ENCODE data around the gene RALA. TPM values are rescaled to one million over a fixed set of nuclear protein-coding genes. Genes with fewer than 3 reads are reported as not detected.
A peak's percentile ranks its signal among the peaks of the same experiment; 100 is the strongest.

Gene RALA
- total RNA-seq, 2 donors from 2014 or later, result 38.4 to 47.1 TPM

GRCh38 chr7:39620486-39620885, 2.9 kb upstream of the RALA start:
- no peak overlapping the region for H3K27ac Mint-ChIP-seq
- H3K27me3 Mint-ChIP-seq (ENCODE audit: low read depth), result no peaks in the 10 kb centered on the region
- ATAC-seq (replicated peaks in 1 of 2), result no peak
- H3K4me1 Mint-ChIP-seq (ENCODE audit: low read depth), result peaks cover 27% of the 10 kb centered on the region
- H3K9me3 Mint-ChIP-seq, result no peaks in the 10 kb centered on the region
- H3K36me3 Mint-ChIP-seq (ENCODE audit: insufficient read depth in 2 of 2), result peaks cover 1 to 2% of the 10 kb centered on the region in 2 donors
- DNase-seq, result no peak
- H3K4me3 Mint-ChIP-seq, result no peak overlapping the region

GRCh38 chr7:39621261-39621660, 2.1 kb upstream of the RALA start:
- Mint-ChIP-seq H3K4me3 (no peak overlapping the region), H3K27ac (no peak overlapping the region), H3K9me3 (no peaks in the 10 kb centered on the region), H3K27me3 (ENCODE audit: low read depth) (no peaks in the 10 kb centered on the region), H3K36me3 (ENCODE audit: insufficient read depth in 2 of 2) (peaks cover 1 to 2% of the 10 kb centered on the region in 2 donors), H3K4me1 (ENCODE audit: low read depth) (peaks cover 35% of the 10 kb centered on the region)
- DNase-seq, result no peak
- ATAC-seq (replicated peaks in 1 of 2), result no peak

- Mint-ChIP-seq H3K36me3 (ENCODE audit: insufficient read depth in 2 of 2) (peaks cover 1 to 2% of the 10 kb centered on the region in 2 donors), H3K27me3 (ENCODE audit: low read depth) (no peaks in the 10 kb centered on the region), H3K4me3 (peak overlapping the region; percentile 88 to 90), H3K4me1 (ENCODE audit: low read depth) (peaks cover 41% of the 10 kb centered on the region), H3K9me3 (no peaks in the 10 kb centered on the region), H3K27ac (peak overlapping the region; percentile 95)
- ATAC-seq (replicated peaks in 1 of 2) (no peak), DNase-seq (no peak)
Measured at GRCh38 chr7:39621784-39622411, 1.5 kb upstream of the RALA start.

- ATAC-seq (replicated peaks in 1 of 2), result no peak
Measured at GRCh38 chr7:39622609-39623008, 763 bp upstream of the RALA start.

GRCh38 chr7:39623732-39624441, 515 bp downstream of the RALA start:
- Mint-ChIP-seq H3K27me3 (ENCODE audit: low read depth) (no peaks in the 10 kb centered on the region), H3K4me3 (peak overlapping the region; percentile 91 to 99), H3K36me3 (ENCODE audit: insufficient read depth in 2 of 2) (peaks cover 1 to 4% of the 10 kb centered on the region in 2 donors), H3K4me1 (ENCODE audit: low read depth) (peaks cover 53% of the 10 kb centered on the region), H3K9me3 (no peaks in the 10 kb centered on the region), H3K27ac (peak overlapping the region; percentile 99)
- ATAC-seq (replicated peaks in 1 of 2) (peak; percentile 74 to 77), DNase-seq (peak in 1 of 2 donors; percentile 42)

More at GRCh38 chr7:39622609-39623008, 763 bp upstream of the RALA start:
- peak overlapping the region; percentile 95 for H3K27ac Mint-ChIP-seq
- DNase-seq, result no peak
- H3K36me3 Mint-ChIP-seq (ENCODE audit: insufficient read depth in 2 of 2), result peaks cover 1 to 2% of the 10 kb centered on the region in 2 donors
- H3K9me3 Mint-ChIP-seq, result no peaks in the 10 kb centered on the region
- H3K4me3 Mint-ChIP-seq, result peak overlapping the region; percentile 88 to 90
- H3K27me3 Mint-ChIP-seq (ENCODE audit: low read depth), result no peaks in the 10 kb centered on the region
- peaks cover 46% of the 10 kb centered on the region for H3K4me1 Mint-ChIP-seq (ENCODE audit: low read depth)

- Mint-ChIP-seq H3K27me3 (ENCODE audit: low read depth) (no peaks in the 10 kb centered on the region), H3K4me3 (peak overlapping the region; percentile 91 to 99), H3K4me1 (ENCODE audit: low read depth) (peaks cover 53% of the 10 kb centered on the region), H3K36me3 (ENCODE audit: insufficient read depth in 2 of 2) (peaks cover 3 to 4% of the 10 kb centered on the region in 2 donors), H3K9me3 (no peaks in the 10 kb centered on the region), H3K27ac (peak overlapping the region; percentile 99)
- ATAC-seq (replicated peaks in 1 of 2) (no peak), DNase-seq (peak; percentile 7 to 14)
Measured at GRCh38 chr7:39624442-39624807, 1.1 kb downstream of the RALA start.

- no peak for ATAC-seq (replicated peaks in 1 of 2)
- H3K27me3 Mint-ChIP-seq (ENCODE audit: low read depth), result no peaks in the 10 kb centered on the region
- H3K36me3 Mint-ChIP-seq (ENCODE audit: insufficient read depth in 2 of 2), result peaks cover 3 to 7% of the 10 kb centered on the region in 2 donors
- H3K27ac Mint-ChIP-seq, result peak overlapping the region; percentile 99
- H3K9me3 Mint-ChIP-seq, result no peaks in the 10 kb centered on the region
- peak overlapping the region; percentile 91 to 99 for H3K4me3 Mint-ChIP-seq
- peaks cover 56% of the 10 kb centered on the region for H3K4me1 Mint-ChIP-seq (ENCODE audit: low read depth)
- DNase-seq, result no peak
Measured at GRCh38 chr7:39624935-39625694, 1.7 kb downstream of the RALA start.

GRCh38 chr7:39631736-39632308, 8.4 kb downstream of the RALA start:
- Mint-ChIP-seq H3K4me1 (ENCODE audit: low read depth) (peaks cover 70% of the 10 kb centered on the region), H3K4me3 (peak overlapping the region in 1 of 2 donors; percentile 41), H3K27me3 (ENCODE audit: low read depth) (no peaks in the 10 kb centered on the region), H3K9me3 (peaks cover 2 to 4% of the 10 kb centered on the region in 2 donors), H3K36me3 (ENCODE audit: insufficient read depth in 2 of 2) (peaks cover 10 to 34% of the 10 kb centered on the region in 2 donors), H3K27ac (peak overlapping the region; percentile 22)
- DNase-seq, result no peak
- ATAC-seq (replicated peaks in 1 of 2), result no peak

GRCh38 chr7:39633563-39634477, 10.4 kb downstream of the RALA start:
- H3K4me1 Mint-ChIP-seq (ENCODE audit: low read depth), result peaks cover 78% of the 10 kb centered on the region

GRCh38 chr7:39634478-39634805, 11.1 kb downstream of the RALA start:
- peaks cover 9 to 38% of the 10 kb centered on the region in 2 donors for H3K36me3 Mint-ChIP-seq (ENCODE audit: insufficient read depth in 2 of 2)
- H3K27ac Mint-ChIP-seq, result peak overlapping the region; percentile 99
- ATAC-seq (replicated peaks in 1 of 2) (no peak), DNase-seq (no peak)
- H3K4me1 Mint-ChIP-seq (ENCODE audit: low read depth), result peaks cover 83% of the 10 kb centered on the region
- peak overlapping the region; percentile 33 to 85 for H3K4me3 Mint-ChIP-seq
- H3K9me3 Mint-ChIP-seq, result peaks cover 2 to 4% of the 10 kb centered on the region in 2 donors
- H3K27me3 Mint-ChIP-seq (ENCODE audit: low read depth), result no peaks in the 10 kb centered on the region

More at GRCh38 chr7:39633563-39634477, 10.4 kb downstream of the RALA start:
- DNase-seq (no peak), ATAC-seq (replicated peaks in 1 of 2) (peak; percentile 29 to 42)
- Mint-ChIP-seq H3K27me3 (ENCODE audit: low read depth) (no peaks in the 10 kb centered on the region), H3K36me3 (ENCODE audit: insufficient read depth in 2 of 2) (peaks cover 10 to 38% of the 10 kb centered on the region in 2 donors), H3K9me3 (peaks cover 2 to 4% of the 10 kb centered on the region in 2 donors), H3K4me3 (peak overlapping the region; percentile 49 to 85), H3K27ac (peak overlapping the region; percentile 99)

- ATAC-seq (replicated peaks in 1 of 2), result no peak
- Mint-ChIP-seq H3K9me3 (peaks cover 0 to 1% of the 10 kb centered on the region in 2 donors), H3K36me3 (ENCODE audit: insufficient read depth in 2 of 2) (peaks cover 4 to 17% of the 10 kb centered on the region in 2 donors), H3K4me3 (no peak overlapping the region), H3K27me3 (ENCODE audit: low read depth) (no peaks in the 10 kb centered on the region), H3K27ac (no peak overlapping the region), H3K4me1 (ENCODE audit: low read depth) (peaks cover 82% of the 10 kb centered on the region)
- DNase-seq, result no peak
Measured at GRCh38 chr7:39637400-39637799, 14.0 kb downstream of the RALA start.

GRCh38 chr7:39637963-39638485, 14.7 kb downstream of the RALA start:
- Mint-ChIP-seq H3K36me3 (ENCODE audit: insufficient read depth in 2 of 2) (peaks cover 4 to 16% of the 10 kb centered on the region in 2 donors), H3K27me3 (ENCODE audit: low read depth) (no peaks in the 10 kb centered on the region), H3K4me1 (ENCODE audit: low read depth) (peaks cover 81% of the 10 kb centered on the region), H3K9me3 (peaks cover 0 to 1% of the 10 kb centered on the region in 2 donors), H3K4me3 (no peak overlapping the region), H3K27ac (no peak overlapping the region)
- ATAC-seq (replicated peaks in 1 of 2) (no peak), DNase-seq (no peak)
